Activated T-helper 1 cell treated with anti-CD3 and anti-CD28 coated beads, Interleukin-2, amount 50 U/mL, for 16 hours (primary cell): ENCODE data around the gene TNFRSF12A.

Experiments
- DNase-seq, 2 donors: peaks; one replicate each; pipeline ENCODE4 v3.0.0-alpha.2; 2020; ENCODE audit warnings: low read depth in 1 of 2, low spot score in 1 of 2

The TNFRSF12A gene

DNA sequence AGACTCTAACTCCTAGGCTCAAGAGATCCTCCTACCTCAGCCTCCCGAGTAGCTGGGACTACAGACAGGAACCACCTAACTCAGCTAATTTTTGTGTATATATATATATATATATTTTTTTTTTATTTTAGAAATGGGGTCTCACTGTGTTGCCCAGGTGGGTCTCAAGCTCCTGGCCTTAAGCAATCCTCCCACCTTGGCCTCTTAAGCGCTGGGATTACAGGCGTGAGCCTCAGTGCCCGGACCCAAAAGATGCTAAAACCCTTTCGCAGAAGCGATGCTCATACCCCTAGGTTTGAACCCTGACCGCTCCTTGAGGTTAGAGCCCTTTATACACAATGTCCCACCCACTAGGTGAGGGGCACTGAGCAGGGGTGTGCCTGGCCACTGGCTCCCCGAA, 9.7 kb upstream of the TNFRSF12A start:
- DNase-seq = no peak

DNA sequence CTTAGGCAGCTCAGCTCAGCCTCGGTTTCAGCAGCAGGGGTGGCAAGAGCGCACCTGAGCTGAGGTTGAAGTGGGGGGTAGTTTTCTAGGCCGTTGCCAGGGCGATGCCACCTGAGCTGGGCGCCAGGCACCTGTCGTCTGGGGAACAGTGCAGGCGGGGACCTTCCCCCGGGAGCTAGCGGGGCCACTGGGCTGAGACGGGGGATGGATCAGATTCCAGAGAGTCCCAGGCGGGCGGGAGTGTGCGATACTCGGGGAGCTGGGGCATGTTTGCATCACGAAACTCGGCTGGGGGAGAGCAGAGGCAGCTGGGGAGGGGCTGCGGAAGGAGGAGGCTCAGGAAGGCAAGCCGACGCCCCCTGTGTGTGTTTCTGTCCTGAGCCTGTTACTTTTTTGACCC, 7.9 kb upstream of the TNFRSF12A start:
- DNase-seq = no peak

DNA sequence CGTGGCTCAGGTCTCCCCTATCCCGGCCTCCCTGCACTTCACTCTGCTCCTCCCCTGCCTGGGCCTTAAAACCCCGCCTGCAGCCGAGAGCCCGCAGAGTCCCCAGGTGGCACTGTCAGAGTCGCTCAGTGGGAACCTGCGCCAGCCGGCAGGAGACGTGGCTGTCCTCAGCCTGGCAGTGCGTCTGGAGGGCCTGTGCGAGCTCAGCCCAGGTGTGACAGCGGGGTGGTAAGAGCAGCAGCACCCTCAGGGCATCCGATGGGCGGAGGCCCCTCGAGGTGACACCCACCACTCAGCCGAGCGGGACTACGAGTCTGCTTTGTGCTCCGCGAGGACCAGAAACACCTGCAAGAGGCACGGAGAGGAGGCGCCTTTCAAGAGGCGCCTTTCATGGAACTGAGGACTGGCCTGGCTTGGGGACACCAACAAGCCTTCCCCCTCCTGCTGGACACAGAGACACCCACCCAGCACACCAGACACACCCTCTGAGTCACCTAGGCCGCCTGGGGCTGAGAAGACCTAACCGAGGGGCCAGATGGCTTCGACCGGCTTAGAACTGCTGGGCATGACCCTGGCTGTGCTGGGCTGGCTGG, 7.2 kb upstream of the TNFRSF12A start, which contains the start of gene CLDN9:
Gene CLDN9 (plus strand): TSS at position 96 of the 593 bp plus-strand sequence. CDS start 440 bp downstream, at position 536.
- DNase-seq = no peak

DNA sequence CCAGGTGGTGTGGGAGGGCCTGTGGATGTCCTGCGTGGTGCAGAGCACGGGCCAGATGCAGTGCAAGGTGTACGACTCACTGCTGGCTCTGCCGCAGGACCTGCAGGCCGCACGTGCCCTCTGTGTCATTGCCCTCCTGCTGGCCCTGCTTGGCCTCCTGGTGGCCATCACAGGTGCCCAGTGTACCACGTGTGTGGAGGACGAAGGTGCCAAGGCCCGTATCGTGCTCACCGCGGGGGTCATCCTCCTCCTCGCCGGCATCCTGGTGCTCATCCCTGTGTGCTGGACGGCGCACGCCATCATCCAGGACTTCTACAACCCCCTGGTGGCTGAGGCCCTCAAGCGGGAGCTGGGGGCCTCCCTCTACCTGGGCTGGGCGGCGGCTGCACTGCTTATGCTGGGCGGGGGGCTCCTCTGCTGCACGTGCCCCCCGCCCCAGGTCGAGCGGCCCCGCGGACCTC, 6.6 kb upstream of the TNFRSF12A start:
- no peak for DNase-seq

DNA sequence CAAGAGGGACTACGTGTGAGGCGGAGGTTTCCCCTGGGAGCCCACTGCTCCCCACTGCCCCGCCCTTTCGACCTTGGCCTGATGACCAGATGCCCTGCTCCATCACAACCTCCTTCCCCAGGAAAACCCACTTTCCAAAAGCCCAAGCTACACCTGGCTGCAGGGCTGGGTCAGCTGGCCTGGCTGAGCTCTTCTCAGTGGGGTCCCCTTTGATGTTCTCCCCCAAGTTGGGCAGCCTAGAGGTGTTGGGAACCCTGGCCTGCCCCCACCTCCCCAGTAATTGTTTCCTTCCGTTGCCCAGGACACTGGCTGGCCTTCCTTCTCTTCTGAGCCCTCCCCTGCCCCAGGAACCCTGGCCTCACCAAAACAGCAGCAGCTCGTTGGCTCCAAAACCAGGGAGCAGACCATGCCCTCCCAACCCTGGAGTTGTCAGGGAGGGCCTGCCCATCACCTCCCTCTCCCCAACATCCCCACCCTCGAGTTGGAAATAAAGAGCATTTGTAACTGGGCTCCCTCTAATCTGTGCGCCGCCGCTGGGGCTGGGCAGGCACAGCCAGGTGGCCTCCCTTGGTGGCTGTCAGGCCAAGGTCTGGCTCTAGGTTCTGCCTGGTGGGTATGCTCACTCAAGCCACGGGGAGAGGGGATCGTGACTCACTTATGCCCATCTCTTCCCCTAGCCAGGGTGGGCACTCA, 6.0 kb upstream of the TNFRSF12A start:
- no peak for DNase-seq

DNA sequence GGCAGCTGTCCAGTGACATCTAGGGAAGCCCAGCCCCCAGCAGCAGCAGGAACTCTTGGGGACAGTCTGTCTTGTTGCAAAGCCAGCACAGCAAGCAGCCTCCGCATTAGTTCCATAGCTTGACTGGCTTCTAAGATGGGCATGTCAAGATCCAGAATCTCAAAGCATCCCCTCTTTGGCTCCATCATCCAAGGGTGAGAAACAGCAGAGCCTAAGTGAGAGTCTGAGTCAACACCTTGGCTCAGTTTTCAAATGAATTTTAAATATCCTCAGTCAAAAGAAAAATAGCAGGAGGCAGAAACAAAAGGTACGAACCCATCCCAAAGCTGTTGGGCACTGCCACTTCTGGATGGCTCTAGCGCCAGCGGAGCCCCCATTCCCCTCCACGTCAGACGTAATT, 5.2 kb upstream of the TNFRSF12A start:
- no peak for DNase-seq

DNA sequence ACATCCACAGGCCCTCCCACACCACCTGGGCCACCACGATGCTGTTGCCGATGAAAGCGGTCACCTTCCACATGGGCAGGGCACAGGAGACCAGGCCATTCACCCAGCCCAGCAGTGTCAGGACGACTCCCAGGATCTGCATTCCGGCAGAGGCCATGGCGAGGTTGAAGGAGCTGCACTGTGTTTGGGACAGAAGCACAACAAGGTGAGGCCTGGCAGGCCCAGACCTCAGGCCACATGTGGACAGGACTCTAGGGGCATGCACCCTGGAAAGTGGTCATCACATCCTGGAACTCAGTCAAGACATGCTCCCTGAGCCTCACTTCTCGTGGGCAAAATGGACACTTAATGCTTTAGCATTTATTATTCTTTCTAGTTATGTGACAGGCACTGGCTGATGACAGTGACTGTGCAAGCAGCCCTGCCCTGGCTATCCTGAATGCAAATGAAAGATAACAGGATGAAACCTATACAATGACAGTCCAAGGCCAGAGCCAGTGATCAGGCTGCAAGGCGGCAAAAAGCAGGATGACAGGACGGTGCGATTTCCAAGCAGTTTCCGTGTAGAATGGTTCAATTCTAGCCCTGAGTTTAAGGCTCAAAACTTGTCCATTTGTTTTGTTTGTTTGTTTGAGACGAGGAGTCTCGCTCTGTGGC, 4.2 kb upstream of the TNFRSF12A start:
- no peak for DNase-seq

DNA sequence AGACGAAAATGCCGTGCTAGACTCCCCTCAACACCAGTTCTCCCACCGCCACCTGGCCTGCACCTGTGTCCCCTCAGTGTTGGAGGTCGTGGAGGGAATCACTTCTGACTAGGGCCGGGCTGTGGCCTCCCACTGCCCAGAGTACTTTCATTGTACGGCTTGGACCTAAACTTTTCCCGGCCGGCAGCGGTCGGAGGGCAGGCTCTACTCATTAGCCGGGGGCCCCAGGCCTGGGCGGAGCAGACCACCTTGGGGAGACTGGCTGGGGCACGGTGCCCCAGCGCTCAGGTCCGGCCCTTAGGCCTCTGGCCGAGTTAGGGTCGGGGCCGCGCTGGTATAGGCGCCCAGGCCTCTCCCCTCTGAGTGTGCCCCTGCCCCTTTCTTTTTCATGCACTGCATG, 2.8 kb upstream of the TNFRSF12A start:
- DNase-seq = no peak

DNA sequence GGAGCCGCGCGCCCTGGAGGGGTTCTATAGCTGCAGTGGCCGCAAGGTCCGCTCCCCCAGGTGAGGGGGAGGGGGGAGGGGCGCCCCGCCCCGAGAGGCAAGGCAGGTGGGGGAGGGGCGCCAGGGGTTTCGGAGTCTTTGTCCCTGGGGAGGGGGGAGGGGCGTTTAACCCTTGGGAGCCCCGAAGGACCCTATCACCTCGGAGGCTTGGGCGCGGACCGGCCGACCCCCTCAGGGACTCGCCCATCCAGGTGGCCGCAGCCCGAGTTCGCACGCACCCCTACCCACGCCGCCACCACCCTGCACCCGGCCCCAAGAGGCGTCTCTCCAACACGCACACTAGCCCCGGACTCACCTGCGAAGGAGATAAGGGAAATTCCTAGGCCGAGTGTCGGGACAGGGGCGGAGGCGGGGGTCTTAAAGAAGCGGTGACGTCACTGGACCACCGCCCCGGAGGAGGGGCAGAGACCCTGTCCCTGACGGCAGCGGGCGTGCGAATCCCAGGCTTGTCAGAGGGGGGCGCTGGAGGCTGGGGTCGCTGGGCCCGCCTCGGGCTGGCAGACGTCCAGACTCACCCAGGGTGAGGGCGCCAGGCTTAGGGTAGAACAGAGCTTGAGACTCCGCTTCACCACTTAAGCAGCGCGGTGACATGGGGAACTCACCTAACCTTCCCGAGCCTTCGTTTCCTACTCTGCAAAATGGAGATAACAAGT, 2.2 kb upstream of the TNFRSF12A start, which contains the start of gene CLDN6:
Gene CLDN6 (minus strand): TSS at position 390 of the 713 bp plus-strand sequence. CDS start 2,162 bp downstream, outside the sequence.
- DNase-seq = no peak

DNA sequence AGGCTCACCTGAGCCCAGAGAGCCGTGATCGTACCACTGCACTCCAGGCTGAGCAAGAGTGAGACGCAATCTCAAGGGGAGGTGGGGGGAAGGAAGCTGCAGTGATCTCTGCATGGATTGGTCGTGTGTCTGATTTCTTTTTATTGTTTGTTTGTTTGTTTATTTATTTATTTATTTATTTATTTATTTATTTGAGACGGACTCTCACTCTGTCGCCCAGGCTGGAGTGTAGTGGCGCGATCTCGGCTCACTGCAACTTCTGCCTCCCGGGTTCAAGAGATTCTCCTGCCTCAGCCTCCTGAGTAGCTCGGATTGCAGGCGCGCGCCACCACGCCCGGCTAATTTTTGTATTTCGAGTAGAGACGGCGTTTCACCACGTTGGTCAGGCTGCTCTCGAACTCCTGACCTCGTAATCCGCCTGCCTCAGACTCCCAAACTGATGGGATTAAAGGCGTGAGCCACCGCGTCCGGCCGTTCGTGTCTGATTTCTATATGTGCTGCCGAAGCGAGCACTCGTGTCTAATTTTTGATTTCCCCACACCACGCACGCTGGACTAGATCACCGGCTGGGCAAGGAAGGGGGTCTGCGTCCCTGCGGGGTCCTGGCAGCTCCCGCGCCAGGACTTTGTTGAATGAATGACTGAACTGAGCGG, 448 bp upstream of the TNFRSF12A start:
- no peak for DNase-seq

DNA sequence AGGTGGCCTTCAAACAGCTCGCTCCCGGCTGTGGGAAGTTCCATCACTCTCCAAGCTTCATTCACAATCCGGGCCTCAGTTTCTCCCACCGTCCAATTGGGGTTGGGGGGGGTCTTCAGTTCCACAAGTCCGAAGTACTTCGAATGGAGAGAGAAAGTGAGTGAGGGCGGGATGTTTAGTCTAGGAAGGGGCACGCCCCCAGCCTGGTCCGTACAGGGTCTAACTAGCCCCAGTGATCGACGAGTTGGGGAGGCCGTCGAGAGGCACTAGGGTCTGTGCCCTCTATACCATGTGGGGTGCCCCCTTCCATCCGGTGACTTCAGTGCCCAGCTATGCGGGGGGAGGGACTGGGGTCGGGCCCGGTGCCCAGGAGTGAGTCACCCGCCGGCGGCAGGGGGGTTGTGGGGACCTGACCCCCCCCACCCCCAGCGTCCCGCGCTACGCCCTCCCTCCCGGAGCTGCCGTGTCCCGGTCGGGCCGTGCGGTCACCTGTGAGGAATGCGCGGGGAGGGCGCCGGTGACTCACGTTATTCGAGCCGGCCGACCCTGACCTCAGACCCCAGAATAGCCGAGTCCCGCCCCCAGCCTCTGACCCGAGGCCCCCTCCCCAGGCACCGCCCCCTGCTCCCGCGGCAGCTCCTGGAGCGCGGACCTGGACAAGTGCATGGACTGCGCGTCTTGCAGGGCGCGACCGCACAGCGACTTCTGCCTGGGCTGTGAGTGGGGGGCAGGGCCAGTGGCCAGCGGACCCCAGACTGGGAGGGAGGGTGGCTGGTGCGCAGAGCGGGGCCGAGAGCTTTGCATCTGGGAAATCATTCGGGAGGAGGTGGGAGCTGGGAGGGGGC, 658 bp downstream of the TNFRSF12A start:
- peak; percentile 33 to 64 for DNase-seq

DNA sequence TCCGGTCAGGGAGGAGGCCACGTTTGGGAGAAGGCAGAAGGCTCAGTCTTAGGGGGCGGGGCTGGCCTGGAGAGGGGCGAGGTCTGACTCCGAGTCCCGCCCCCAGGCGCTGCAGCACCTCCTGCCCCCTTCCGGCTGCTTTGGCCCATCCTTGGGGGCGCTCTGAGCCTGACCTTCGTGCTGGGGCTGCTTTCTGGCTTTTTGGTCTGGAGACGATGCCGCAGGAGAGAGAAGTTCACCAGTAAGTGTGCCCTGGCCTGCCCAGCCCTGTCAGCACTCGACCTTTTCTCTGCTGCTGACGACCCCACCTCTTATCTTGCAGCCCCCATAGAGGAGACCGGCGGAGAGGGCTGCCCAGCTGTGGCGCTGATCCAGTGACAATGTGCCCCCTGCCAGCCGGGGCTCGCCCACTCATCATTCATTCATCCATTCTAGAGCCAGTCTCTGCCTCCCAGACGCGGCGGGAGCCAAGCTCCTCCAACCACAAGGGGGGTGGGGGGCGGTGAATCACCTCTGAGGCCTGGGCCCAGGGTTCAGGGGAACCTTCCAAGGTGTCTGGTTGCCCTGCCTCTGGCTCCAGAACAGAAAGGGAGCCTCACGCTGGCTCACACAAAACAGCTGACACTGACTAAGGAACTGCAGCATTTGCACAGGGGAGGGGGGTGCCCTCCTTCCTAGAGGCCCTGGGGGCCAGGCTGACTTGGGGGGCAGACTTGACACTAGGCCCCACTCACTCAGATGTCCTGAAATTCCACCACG, 1.5 kb downstream of the TNFRSF12A start:
- peak; percentile 50 to 69 for DNase-seq

DNA sequence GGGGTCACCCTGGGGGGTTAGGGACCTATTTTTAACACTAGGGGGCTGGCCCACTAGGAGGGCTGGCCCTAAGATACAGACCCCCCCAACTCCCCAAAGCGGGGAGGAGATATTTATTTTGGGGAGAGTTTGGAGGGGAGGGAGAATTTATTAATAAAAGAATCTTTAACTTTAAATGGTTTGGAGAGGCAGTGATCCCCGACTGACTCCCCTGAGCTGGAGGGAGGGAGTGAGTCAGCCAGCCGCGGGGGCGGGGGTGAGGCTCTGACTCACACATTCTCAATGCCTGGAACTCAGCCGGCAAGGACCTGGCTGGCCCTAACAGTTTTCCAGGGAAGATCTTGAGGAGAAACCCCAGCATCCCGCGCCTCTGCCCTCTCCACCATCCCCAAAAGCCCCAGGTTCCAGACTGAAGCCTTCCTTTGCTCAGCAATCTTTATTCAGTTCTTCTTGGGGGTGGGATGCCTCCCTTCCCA, 2.1 kb downstream of the TNFRSF12A start:
- DNase-seq = peak; percentile 70 to 80

DNA sequence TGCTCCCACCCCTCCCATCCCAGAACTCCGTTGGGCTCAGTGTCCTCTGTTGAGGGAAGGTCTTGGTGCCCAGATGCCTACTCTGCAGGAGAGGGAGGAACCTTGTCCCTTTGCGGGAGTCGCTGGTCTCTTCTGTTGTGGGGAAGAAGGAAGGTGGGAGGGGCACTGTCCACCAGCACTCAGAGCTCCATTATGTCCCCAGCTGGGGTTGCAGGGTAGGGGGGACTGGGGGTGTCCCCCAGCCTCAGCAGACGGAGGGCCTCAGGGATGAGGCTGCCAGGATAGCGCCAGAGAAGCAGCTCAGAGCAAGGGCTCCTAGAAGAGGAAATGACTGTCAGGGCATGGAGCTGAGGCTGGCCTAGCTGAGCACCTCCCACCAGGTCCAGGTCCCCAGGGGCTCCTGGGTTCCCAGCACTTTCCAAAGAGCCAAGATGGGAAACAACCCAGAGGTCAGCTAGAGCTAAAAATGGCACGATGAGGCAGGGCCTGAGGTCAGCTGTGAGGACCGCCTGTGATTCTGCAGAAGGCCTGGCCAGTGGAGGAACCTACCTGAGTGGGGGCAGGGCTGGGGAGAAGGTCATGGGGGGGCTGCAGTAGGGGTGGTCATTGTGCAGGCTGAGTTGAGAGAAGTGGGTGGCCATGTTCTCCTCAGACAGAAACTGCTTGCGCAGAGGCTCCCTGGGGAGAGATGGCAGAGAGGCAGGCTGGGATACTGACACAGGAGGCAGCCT, 2.7 kb downstream of the TNFRSF12A start:
- no peak for DNase-seq

DNA sequence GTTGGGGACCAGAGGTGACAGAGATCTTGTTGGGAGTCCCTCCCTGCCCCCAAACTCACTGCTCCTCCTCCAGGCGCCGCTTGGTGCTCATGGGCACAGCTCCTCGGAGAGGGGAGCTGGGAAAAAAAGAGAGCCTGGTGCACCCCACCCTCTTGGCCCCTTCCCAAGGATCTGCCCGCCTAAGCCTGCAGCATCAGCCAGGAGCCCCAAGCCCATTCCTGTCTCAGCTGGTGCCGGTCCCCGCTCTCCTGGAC, 3.2 kb downstream of the TNFRSF12A start:
- no peak for DNase-seq

DNA sequence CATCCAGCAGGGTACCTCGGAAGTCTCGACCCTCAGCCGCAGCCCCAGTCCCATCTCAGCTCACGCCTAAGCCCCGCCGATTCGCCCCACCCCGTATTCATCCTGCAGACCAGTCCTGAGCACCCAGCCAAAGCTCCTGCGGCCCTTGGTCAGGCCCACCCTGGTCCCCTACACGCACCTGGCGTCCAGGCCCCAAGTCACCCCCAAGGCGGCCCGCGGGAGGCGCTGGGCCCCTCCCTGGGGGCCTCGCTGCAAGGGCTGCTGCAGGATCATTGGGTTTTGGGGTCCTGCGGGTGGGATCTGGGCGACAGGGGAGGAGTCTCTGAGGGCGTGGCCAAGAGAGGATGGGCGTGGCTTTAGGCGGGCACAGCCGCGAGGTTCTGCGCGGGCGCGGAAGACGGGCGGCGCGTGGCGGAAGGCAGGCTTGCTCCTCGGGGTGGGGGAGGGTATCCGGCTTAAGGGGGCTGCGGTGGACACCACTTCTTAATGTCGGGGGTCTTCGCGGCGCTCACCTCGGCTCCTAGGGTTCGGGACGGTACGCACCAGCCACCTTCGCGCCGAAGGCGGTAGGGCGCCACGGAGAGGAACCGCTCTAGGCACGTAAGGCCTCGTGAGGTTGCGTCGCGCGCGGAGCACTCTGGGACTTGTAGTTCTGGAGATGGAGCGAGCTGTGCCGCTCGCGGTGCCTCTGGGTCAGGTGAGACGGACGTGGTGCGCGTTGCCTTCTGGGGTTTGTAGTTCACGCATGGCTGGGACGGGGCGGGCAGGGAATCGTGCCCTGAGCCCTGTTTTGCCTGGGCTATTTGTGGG, 3.7 kb downstream of the TNFRSF12A start, which contains the start of the genes HCFC1R1 and THOC6:
Gene HCFC1R1 (minus strand): TSS at position 274 of the 810 bp plus-strand sequence. CDS start 1 bp downstream, at position 273.
Gene THOC6 (plus strand): TSS at position 367 of the 810 bp plus-strand sequence. CDS start 292 bp downstream, at position 659.
- DNase-seq = peak; percentile 92 to 94
